Epithelial cell of proximal tubule (primary cell): ENCODE results near the gene GAL. TPM values are rescaled to one million over a fixed set of nuclear protein-coding genes. Genes with fewer than 3 reads are reported as not detected.

Experiments used
- DNase-seq: peaks from one replicate; pipeline ENCODE4 v3.0.0-alpha.2; 2011; ENCODE audit warnings: low read depth
- H3K4me3 ChIP-seq: 2 replicates; pipeline ENCODE4 v1.5.1; 2011; ENCODE audit warnings: low read depth, mild to moderate bottlenecking, low read length
- total RNA-seq: library from RNA; depleted of rRNA; stranded (reverse); fragments of >200 nt; gene quantifications from 2 replicates; pipeline ENCODE4 v1.2.3, GENCODE V29; 2015
- TF ChIP-seq, protein P1 (sequence below): conservative IDR thresholded peaks from 2 replicates; pipeline ENCODE4 v1.5.1; 2012; ENCODE audit warnings: low read depth, mild to moderate bottlenecking, low read length

The GAL gene
- total RNA-seq, 1 donor from 2014 or later, result 22.5 TPM

GRCh38 chr11:68665436-68665835, 18.9 kb upstream of the GAL start:
- DNase-seq, result no peak
- no peak overlapping the region for H3K4me3 ChIP-seq
- TF ChIP-seq, protein P1, sequence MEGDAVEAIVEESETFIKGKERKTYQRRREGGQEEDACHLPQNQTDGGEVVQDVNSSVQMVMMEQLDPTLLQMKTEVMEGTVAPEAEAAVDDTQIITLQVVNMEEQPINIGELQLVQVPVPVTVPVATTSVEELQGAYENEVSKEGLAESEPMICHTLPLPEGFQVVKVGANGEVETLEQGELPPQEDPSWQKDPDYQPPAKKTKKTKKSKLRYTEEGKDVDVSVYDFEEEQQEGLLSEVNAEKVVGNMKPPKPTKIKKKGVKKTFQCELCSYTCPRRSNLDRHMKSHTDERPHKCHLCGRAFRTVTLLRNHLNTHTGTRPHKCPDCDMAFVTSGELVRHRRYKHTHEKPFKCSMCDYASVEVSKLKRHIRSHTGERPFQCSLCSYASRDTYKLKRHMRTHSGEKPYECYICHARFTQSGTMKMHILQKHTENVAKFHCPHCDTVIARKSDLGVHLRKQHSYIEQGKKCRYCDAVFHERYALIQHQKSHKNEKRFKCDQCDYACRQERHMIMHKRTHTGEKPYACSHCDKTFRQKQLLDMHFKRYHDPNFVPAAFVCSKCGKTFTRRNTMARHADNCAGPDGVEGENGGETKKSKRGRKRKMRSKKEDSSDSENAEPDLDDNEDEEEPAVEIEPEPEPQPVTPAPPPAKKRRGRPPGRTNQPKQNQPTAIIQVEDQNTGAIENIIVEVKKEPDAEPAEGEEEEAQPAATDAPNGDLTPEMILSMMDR, result no peak

DNA sequence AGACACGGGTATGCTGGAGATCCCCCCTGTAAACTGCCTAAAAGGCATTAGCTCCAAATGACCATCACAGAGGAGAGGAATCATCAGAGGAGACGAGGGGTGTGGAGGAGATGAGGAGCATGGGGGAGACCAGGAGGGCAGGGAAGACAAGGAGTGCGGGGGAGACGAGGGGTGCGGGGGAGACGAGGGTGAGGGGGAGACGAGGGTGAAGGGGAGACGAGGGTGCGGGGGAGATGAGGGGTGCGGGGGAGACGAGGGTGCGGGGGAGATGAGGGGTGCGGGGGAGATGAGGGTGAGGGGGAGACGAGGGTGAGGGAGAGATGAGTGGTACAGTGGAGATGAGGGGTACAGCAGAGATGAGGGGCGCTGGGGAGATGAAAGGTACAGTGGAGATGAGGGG, 17.5 kb upstream of the GAL start:
- DNase-seq, result no peak
- TF ChIP-seq, protein P1, result no peak
- no peak overlapping the region for H3K4me3 ChIP-seq

DNA sequence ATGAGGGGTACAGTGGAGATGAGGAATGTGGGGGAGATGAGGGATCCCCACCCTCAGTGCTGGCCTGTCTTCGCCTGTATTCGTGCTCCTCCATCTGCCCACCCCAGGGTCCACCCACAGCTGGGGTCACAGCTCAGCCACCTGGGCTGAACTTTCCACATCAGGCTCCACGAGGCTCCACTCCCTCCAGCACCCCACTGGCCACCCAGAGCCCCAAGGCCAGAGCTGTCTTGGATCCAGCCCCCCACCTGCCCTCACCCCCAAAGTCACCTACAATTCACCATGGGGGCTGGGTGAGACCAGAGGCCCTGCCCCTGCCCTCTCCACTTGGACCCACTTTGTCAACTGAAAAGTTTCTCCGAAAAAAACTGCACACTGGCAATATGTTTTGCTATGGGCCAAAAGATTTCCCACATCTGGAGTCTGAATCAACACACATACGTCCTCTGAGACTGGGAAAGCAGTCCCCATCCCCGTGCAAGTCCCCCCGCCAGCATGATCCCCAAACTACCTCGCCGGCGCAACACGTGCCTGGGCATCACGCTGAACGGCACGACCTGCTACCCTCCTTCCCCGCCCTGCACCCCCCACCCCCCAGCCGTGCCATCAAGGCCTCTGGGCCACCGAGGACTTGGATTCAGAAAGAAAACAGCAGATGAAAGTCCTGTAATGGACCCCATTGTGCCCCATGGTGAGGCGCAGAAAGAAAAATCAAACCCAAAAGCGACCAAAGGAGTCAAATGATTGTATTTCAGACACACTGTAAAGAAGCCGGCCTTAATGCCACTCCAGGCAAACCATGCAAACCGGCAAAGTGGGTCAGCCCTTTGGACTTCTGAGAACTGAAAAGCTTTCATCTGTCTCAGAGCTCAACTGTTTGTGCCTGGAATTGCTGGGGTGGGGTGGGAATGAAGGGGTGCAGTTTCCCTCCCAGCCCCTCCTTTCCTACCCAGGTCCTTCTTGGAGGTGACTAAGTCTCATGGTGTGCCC, 16.5 kb upstream of the GAL start:
- TF ChIP-seq, protein P1, result no peak
- no peak for DNase-seq
- H3K4me3 ChIP-seq, result no peak overlapping the region

GRCh38 chr11:68669301-68670090, 14.8 kb upstream of the GAL start:
- TF ChIP-seq, protein P1, result no peak
- no peak for DNase-seq
- no peak overlapping the region for H3K4me3 ChIP-seq

DNA sequence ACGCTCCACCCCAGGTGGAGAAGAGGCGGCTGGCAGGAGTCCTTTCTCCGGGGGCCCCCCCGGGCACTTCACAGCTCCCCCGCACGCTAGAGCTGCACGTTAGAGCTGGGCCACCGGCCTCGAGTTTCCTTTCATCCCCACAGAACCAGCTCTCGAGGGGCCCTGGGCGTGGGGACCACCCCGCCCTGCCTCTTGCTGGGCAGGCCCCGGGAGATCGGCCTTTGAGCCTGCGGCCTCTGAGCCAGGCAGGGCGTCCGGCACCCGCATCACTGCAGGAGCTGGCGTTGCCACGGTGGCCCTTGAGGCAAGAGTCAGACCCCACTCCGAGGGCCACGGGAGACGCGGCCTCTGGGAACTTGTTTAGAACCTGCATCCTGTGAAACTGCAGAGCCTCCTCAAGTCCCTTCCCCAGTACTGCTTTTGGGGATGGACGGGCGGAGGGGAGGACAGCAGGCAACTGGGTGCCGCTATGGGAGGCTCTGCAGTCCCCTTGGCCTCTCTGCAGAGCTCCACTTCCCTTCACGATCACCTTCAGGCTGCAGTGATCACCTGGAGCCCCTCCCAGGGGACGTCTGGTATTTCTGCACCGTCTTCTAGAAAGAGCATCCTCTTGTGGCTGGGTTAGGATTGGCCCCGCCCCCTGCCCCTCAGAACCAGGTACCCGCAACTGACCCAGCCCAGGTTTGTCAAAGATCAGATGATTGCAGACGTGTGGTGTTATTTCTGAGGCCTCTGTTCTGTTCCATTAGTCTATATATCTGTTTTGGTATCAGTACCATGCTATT, 13.9 kb upstream of the GAL start:
- TF ChIP-seq, protein P1, result no peak
- no peak for DNase-seq

GRCh38 chr11:68673306-68673945, 10.9 kb upstream of the GAL start:
- TF ChIP-seq, protein P1, result no peak
- DNase-seq, result no peak
- H3K4me3 ChIP-seq, result no peak overlapping the region

More for the DNA sequence above, 13.9 kb upstream of the GAL start:
- no peak overlapping the region for H3K4me3 ChIP-seq
